ENCODE results near the gene C1orf35.

The C1orf35 gene

DNA sequence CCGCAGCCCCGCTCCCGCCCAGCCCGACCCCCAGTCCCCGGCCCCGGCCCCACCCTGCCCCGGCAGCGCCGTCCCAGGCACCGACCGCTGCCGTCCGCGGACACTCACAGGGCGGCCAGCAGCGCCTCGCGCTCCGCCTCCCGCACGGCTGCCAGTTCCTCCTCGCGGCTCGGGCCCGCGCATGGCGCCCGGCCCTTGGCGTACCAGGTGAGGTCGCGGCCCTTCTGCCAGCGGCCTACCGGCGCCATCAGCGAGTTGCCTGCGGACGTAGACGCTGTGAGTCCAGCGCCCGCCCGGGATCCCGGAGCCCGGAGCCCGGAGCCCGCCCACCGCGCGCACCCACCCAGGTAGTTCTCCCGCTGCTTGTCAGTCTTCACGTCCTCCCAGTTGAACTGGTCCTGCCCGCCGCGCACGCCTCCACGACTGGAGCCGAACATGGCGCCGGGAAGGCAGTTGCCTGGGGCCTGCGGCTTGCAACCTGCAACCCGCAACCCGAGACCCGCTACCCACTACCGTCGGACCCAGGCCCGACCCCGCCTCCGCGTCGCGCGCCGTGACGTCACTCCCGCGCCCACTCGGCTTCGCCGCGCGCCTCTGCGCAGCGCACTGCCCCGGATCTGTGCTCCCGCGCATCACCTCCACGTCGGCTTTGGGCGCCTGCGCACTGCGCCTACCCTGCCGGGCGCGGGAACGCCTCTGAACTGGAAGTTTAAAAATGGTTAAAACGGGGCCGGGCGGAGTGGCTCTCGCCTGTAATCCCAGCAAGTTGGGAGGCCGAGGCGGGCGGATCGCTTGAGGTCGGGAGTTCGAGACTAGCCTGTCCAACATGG, at the start of gene C1orf35:
C1orf35 (minus strand) TSS at position 535 of the 830 bp plus-strand sequence; CDS start at position 437, 98 bp downstream.
- DNase-seq, result peak; percentile 98

GRCh38 chr1:228152918-228153258, 49.8 kb upstream of the C1orf35 start:
- no peak for DNase-seq

- no peak for DNase-seq
Observed at GRCh38 chr1:228152097-228152917, 49.2 kb upstream of the C1orf35 start.

GRCh38 chr1:228151180-228151925, 48.2 kb upstream of the C1orf35 start:
- no peak for DNase-seq

- DNase-seq, result no peak
Observed at GRCh38 chr1:228150461-228151179, 47.5 kb upstream of the C1orf35 start.

DNA sequence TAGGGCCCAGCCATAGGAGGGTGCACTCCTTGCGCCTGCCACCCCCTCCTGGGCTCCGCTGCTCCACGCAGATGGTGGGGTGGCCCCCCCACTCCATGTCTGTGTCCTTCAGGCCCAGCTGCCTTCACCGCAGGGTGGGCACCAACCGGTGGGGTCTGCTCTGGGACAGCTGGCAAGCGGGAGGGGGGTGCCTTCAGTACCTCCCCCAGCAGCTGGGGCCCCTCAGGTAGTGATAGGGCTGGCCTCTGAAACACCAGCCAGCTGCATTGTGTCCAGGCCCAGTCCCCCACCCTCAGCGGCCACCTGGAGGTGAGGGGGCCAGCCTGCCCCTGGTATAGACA, 47.0 kb upstream of the C1orf35 start:
- DNase-seq, result no peak

GRCh38 chr1:228149406-228150119, 46.4 kb upstream of the C1orf35 start, which contains the start of gene GJC2:
GJC2 (plus strand) TSS chr1:228149930; CDS start chr1:228157759, 7,829 bp downstream.
- no peak for DNase-seq

- no peak for DNase-seq
Observed at GRCh38 chr1:228148935-228149405, 45.8 kb upstream of the C1orf35 start.

DNA sequence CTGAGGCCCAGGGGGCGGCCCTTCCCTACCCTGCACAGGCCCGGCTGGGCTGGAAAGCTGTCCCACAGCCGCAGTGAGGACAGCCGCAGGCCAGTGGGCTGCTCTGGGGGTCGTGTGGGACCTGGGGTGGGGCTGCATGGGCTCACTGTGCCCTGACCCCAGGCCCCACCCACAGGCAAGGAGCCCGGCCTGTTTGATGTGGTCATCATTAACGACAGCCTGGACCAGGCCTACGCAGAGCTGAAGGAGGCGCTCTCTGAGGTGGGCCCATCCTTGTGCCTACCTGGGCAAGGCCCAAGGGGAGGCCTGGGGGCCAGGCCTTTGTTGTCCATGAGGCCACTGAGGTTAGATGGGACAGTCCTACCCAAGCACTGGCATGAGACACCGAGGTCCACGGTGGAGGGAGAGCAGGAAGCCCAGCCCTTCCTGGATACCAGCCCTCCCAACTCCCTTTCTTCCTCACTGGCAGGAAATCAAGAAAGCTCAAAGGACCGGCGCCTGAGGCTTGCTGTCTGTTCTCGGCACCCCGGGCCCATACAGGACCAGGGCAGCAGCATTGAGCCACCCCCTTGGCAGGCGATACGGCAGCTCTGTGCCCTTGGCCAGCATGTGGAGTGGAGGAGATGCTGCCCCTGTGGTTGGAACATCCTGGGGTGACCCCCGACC, 45.2 kb upstream of the C1orf35 start:
- DNase-seq, result no peak

DNA sequence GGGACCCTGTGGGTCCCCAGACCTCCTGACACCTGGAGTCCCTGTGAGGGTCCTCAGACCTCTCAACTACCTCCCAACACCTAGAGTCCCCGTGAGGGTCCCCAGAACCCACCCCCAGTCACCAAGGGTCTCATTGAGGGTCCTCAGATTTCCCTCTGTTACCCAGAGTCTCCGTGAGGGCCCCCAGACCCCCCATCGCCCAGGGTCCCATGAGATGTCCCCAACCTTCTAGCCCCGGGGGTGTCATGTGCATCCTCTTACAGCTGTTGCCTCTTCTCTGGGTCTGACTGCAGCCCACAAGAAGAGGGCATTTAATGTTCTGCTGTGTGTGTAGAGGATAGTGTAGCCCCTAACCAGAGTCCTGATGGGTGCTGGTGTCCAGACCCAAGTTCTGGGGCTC, 44.6 kb upstream of the C1orf35 start:
- no peak for DNase-seq

GRCh38 chr1:228147151-228147693, 44.1 kb upstream of the C1orf35 start:
- no peak for DNase-seq

DNA sequence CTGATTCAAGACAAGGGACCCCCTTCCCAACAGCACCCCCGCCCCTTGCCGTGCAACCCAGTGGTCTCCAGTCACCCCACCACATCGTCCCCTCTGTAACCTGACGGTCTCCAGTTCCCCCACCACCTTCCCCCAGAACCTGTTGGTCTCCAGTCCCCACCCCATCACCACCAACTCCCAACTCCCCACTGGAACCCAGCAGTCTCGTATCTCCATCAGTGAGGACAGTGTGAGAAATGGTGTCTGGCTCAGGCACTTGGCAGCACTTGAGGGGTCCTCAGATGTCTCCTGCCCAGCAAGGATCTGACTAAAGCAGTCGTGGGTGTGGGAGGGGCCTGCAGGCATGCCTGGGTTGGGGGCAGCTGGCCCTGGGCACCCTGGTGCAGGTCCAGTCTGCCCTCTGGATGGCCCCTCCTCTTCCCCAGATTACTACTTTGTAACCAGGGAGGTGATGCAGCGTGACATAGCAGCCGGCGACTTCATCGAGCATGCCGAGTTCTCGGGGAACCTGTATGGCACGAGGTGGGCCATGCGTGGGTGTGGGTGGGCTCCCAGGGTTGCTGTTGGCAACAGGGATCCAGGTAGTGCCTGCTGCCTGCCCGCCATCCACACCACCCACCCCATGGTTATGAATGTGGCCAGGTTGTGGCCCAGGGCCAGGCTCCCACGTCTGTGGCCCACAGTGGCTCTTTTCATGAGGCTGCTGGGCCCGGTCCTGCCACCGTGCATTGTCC, 43.5 kb upstream of the C1orf35 start:
- DNase-seq, result no peak

- DNase-seq, result no peak
Observed at GRCh38 chr1:228145463-228146416, 42.6 kb upstream of the C1orf35 start.

DNA sequence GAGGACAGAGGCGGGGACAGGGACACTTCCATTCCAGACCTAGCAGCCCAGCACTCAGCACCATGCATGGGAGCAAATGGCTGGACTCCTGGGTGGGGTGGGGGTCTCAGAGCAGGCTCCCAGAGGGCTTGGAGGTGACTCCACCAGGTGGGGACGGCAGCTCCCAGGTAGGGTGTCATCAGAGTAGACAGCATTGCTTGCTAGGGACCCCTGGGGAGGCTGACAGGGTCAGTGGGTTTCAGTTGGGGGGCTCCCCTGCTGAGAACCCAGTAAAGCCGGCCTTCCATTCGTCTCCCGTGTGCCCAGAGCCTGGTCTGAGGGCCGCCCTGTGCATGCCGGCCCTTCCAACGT, 41.8 kb upstream of the C1orf35 start:
- no peak for DNase-seq

- DNase-seq, result no peak
Observed at GRCh38 chr1:228144193-228144992, 41.3 kb upstream of the C1orf35 start.

GRCh38 chr1:228143480-228144192, 40.5 kb upstream of the C1orf35 start:
- DNase-seq, result no peak

DNA sequence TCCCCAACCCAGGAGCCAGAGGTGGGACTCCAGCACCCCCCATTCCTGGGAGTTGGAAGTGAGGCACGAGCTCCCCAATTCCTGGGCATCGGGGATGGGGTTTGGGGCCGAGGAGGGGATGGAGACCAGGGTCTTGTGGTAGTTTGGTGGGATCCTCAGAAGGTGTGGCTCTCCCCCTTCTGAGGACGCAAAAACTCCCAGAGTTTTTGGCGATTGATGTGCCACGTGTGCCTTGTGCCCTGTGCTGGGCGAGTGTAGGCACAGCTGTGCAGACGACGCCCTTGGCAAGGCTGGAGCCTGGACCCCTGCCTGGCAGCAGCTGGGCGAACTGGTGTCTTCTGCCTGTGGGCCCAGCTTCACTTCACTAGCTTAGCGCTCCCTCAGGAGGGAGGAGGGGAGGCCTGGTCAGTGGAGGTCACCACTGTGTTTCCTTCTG, 39.6 kb upstream of the C1orf35 start:
- DNase-seq, result no peak

All from retina (tissue), 1 donor.